Esophagus squamous epithelium (tissue), 4 donors: ENCODE results near the gene MLLT3.

Experiments used
- CTCF ChIP-seq, 6 experiments: fragments of 450-650 bp in 4 of 6; fragments of 200-600 bp in 2 of 6; sonication (generic) in 2 of 6; IDR thresholded peaks; one replicate each; pipeline ENCODE4 v1.5.1; 2016 to 2019; ENCODE audit warnings: antibody characterized with exemption in 6 of 6, mild to moderate bottlenecking in 4 of 6, moderate library complexity in 4 of 6
- POLR2A ChIP-seq, 4 donors: fragments of 450-650 bp; IDR thresholded peaks; one replicate each; pipeline ENCODE4 v1.6.1; 2017; ENCODE audit warnings: antibody characterized with exemption in 4 of 4, mild to moderate bottlenecking in 4 of 4, moderate library complexity in 3 of 4

DNA sequence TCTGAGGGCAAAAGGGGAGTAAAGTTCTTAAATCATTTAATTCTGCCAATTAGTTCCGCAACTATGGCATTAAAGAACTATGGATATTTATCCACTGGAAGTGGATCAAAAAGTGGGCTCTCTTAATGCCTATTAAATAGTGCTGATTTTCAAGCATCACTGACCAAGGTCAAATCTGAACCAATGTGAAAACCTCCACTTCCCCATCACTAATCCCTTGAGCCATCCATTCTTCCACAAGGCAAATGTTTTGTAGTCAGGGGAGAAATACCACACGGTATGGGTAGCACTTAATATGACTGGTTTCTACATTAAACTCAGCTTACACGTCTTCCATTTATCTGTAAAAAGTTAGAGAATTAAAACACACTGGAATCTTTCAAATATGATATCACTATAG is 57.6 kb downstream of the MLLT3 start:
- TF ChIP-seq CTCF (IDR thresholded peaks at IDR 0.05): no peak
- no peak for TF ChIP-seq POLR2A (IDR thresholded peaks at IDR 0.05)
